ENCODE results near the gene NR1D2.

NR1D2 gene

DNA sequence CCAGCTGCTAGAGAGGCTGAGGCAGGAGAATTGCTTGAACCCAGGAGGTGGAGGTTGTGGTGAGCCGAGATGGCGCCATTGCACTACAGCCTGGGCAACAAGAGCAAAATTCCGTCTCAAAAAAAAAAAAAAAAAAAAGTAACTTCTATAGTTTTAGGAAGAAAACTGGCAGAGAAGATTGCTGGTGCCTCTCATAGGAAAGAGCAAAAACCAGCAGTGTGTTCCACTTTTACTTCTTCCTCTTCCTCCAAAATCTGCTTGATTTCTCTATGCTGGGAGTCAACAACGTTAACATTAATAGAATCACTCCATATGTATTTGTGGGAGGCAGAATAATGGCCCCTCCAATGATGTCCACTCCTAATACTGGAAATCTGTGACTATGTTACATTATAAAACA is 12.5 kb upstream of the NR1D2 start:
- DNase-seq, result no peak

DNA sequence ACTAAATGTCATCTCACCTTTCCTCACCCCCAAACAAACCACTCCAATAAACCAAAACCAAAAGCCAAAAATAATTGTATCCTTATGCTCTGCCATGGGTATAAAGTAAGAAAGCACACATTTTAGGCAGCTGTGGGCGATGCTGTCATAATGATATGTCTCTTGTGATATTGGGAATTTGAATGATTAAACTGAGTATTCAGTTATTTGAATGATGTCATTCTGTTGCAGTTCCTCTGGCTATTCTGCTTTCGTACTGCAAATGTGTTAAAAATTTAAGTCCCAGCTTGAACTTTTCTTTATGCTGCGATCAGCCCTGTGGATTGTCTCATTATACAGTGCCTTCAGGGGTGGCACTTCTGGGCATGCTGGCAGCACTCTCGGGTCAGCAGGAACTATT is 10.8 kb upstream of the NR1D2 start:
- no peak for DNase-seq

GRCh38 chr3:23937296-23937695 is 7.8 kb upstream of the NR1D2 start:
- DNase-seq, result no peak

GRCh38 chr3:23938688-23939087 is 6.4 kb upstream of the NR1D2 start:
- DNase-seq, result no peak

GRCh38 chr3:23940775-23941174 is 4.3 kb upstream of the NR1D2 start:
- no peak for DNase-seq

GRCh38 chr3:23941440-23941839 is 3.6 kb upstream of the NR1D2 start:
- DNase-seq, result no peak

DNA sequence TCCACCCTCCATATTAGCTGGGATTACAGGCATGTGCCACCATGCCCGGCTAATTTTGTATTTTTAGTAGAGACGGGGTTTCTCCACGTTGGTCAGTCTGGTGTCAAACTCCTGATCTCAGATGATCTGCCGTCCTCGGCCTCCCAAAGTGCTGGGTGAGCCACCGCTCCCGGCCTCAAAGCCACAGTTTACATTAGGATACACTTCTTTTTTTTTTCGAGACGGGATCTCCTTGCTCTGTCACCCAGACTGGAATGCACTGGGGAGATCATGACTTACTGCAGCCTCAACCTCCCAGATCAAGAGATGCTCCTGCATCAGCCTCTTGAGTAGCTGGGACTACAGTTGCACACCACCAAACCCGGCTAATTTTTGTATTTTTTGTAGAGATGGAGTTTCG is 2.5 kb upstream of the NR1D2 start:
- DNase-seq, result no peak

DNA sequence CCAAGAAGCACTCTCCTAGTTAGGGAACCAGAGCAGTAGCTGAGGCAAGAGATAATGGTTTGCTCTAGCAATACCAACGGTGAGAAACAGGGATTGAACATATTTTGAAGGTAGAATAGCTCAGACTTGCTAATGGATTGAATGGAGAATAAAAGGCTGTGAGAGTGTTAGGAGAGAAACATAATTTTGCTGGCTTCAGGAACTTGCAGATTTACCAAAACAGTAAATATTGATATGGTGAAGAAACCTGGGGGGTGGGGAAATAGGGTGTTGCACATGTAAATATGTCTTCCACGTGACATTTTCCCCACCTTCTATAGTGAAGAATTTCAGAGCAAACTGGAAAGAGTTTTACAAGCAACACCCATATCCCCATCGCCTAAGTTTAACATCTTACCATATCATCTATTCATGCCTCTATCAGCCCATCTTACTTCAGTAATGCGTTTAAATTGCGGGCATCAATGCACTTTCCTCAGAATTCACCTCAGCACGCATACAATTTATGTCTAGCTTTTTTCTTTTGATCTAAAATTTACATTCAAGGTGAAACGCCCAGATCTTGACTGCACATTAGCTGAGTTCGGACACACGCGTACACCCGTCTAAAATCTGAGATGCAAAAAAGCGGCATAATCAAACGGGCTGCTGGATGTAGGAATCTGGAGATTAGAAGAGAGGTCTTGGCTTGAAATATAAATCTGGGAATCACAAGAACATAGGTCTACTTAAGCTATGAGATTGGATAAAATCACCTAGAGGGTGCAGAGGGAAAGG is 891 bp upstream of the NR1D2 start:
- no peak for DNase-seq

- DNase-seq, result no peak
Observed at GRCh38 chr3:23945663-23945912, 502 bp downstream of the NR1D2 start.

DNA sequence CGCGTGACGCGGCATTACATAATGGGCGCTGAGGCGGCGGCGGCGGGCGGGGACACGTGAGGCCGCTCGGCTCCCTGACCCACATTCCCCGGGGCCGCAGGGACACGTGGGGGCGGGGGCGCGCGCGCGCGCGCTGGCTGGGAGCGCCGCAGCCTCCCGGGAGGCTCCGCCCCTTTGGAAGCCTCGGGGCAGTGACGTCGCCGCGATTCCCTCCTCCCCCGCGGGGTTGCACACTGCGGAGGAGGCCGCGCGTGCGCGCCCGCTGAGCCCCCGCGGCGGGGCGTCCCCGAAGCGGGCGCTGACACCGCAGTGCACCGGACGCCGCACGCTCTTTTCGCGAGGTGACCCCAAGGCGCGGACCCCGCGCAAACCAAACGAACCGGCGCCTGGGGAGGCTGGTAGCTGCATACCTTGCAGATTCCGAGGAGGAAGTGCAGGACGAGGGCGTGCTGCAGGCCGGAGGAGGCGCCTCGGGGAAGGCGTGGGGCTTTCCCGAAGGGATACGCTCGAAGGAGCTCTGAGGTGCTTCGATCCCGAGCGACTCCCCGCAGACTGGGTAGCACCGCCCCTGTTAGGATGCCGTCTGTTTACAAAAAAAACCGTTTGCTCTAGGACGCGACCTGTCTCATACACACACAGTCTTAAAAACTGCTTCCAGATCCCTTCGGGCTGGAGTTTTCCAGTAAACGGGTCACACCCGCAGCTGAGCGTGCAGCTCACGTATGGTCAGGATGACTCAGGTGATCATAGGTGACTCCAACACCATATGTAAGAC is 1.0 kb downstream of the NR1D2 start:
- DNase-seq, result peak; percentile 98

DNA sequence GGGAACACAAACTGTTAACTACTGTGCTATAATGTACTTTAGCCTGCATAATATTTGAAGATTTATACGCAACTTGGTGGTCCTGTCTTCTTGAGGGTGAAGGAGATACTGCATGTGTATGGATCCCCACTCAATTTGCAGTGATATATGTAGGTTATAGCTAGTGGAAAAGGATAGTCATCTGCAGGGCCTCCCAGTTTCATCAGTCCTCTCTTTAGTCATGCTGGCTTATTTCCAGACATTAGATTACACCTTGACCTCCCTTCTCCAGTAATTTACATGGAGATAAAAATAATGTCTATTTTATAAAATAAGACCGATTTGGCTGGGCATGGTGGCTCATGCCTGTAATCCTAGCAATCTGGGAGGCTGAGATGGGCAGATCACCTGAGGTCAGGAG is 3.7 kb downstream of the NR1D2 start:
- DNase-seq, result no peak

DNA sequence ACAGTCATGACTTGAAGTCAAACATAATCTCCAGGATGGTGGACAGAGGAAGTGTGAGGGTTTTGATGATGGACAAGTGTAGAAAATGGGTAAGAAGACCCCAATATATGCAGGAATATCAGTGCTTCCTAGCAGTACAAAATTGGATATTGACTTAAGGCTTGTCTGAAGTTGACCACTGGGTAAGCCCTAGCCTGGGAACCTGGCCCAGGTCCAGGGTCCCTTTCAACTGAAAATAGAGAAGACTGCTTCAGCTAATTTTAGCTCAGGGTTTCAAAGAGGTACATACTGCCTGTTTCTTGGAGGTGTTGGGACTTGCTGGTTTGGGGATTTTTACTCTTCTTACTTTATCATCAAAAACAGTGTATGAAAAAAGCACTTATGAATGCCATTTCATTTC is 4.7 kb downstream of the NR1D2 start:
- DNase-seq, result no peak

- DNase-seq, result no peak
Observed at GRCh38 chr3:23950293-23950692, 5.2 kb downstream of the NR1D2 start.

GRCh38 chr3:23952646-23953045 is 7.6 kb downstream of the NR1D2 start:
- no peak for DNase-seq

DNA sequence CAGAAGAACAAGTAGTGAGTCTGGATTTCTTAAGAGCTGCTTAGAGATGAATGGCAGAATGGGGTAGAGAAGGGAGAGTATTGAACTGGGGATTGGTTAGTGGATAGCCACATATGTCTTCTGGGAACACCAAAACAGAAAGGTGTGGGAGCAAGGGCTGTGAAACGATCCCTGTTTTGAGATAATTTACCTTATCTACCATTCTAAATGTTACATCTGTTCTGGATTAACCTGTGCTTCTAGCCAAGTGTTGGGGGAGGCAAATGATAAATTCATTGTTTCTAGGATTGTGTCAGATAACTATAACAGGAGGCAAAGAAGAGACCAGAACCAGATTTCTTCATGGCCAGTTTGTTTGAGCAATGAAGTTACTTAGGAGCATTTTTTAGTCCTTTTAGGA is 8.4 kb downstream of the NR1D2 start:
- DNase-seq, result no peak

- no peak for DNase-seq
Observed at GRCh38 chr3:23954144-23954543, 9.1 kb downstream of the NR1D2 start.

GRCh38 chr3:23956701-23957100 is 11.6 kb downstream of the NR1D2 start:
- no peak for DNase-seq

GRCh38 chr3:23959135-23959900 is 14.2 kb downstream of the NR1D2 start:
- DNase-seq, result no peak

- DNase-seq, result no peak
Observed at GRCh38 chr3:23960649-23961048, 15.6 kb downstream of the NR1D2 start.

GRCh38 chr3:23961066-23961465 is 16.0 kb downstream of the NR1D2 start:
- no peak for DNase-seq

DNA sequence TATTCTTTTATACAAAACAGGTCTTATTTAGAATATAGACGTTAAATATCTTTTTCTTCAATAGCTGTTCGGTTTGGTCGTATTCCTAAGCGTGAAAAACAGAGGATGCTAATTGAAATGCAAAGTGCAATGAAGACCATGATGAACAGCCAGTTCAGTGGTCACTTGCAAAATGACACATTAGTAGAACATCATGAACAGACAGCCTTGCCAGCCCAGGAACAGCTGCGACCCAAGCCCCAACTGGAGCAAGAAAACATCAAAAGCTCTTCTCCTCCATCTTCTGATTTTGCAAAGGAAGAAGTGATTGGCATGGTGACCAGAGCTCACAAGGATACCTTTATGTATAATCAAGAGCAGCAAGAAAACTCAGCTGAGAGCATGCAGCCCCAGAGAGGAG is 16.8 kb downstream of the NR1D2 start:
- DNase-seq, result no peak

DNA sequence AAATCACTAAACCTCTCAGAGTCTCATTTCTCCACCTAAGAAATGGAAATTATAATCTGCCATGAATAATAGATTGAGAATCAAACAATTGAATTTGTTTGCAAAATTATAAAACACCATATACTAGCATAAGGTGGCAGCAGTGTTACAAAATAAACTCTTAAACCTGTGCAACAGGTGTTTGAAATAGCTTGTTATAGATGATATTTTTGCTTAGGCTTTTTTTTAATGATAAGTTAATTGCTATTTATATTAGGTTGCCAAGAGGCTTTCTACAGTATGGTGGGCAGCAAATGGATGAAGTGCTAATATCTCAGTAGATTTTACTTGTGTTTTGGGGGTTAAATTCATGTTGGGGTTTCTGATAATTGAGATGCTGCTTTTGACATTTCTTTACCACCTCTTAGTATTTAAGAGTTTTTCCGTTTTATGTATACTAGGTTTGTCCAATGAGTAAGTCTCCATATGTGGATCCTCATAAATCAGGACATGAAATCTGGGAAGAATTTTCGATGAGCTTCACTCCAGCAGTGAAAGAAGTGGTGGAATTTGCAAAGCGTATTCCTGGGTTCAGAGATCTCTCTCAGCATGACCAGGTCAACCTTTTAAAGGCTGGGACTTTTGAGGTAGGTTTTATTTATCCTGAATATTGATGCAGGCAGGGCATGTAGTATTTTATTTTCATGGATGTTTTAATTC is 19.6 kb downstream of the NR1D2 start:
- no peak for DNase-seq

- no peak for DNase-seq
Observed at GRCh38 chr3:23966328-23966727, 21.2 kb downstream of the NR1D2 start.
